HepG2 (cell line): ENCODE data around the gene SOBP. TPM values are rescaled to one million over a fixed set of nuclear protein-coding genes. Genes with fewer than 3 reads are reported as not detected.

Experiments
- ATAC-seq: fragments of 200-7000 bp; cut with Tn5 transposase; 3 replicates; pipeline ENCODE4 v1.9.1; 2020; ENCODE audit warnings: mild to moderate bottlenecking, moderate library complexity
- BruUV-seq: library from RNA; stranded (reverse); fragments of 400-500 nt; replicated peaks from 2 replicates; lab custom pipeline; 2021; lab: Mats Ljungman, UMichigan
- CTCF ChIA-PET: fragments of 300-600 bp; formaldehyde crosslinking; extraction: SDS; loops from one replicate; lab custom pipeline; 2021; ENCODE audit warnings: low total read pairs, inconsistent platforms, low intra/inter-chr PET ratio; lab: Yijun Ruan, JAX
- POLR2A ChIA-PET: fragments of 350-600 bp; sonication (Branson Sonifier 250); formaldehyde crosslinking; loops from one replicate; lab custom pipeline; 2020; ENCODE audit warnings: antibody characterized with exemption, inconsistent platforms; lab: Yijun Ruan, JAX
- DNase-seq: peaks from one replicate; pipeline ENCODE4 v3.0.0-alpha.2; 2015; ENCODE audit warnings: low spot score
- FAIRE-seq: peaks from 3 replicates; lab custom pipeline; 2011; peaks lifted over from hg19 to GRCh38; lab: Jason Lieb, UNC
- H2AFZ ChIP-seq: one replicate; pipeline ENCODE4 v1.6.1; 2011; ENCODE audit warnings: low read length, inconsistent platforms
- H3K27ac ChIP-seq: fragments of 300-600 bp; 3 replicates; pipeline ENCODE4 v1.8.0; 2011; ENCODE audit warnings: mixed run types, mild to moderate bottlenecking, mixed read lengths, low read length, inconsistent platforms; ENCODE audit not compliant: insufficient read depth; ENCODE audit errors: extremely low read length
- H3K27me3 ChIP-seq, 2 experiments: fragments of 200-600 bp in 1 of 2; 2 replicates in 1 of 2; 3 replicates in 1 of 2; pipeline versions ENCODE4 v1.6.0 to v1.8.0; 2011; ENCODE audit warnings: low read length in 2 of 2, mild to moderate bottlenecking in 2 of 2, moderate library complexity in 2 of 2, inconsistent platforms in 1 of 2; ENCODE audit not compliant: insufficient read depth in 2 of 2, control insufficient read depth in 1 of 2
- H3K36me3 ChIP-seq, 2 experiments: fragments of 200-600 bp in 1 of 2; replicated peaks in 1 of 2; 2 replicates in 1 of 2; 3 replicates in 1 of 2; pipeline versions ENCODE4 v1.5.1 to v1.8.0; 2011; ENCODE audit warnings: low read length in 2 of 2, inconsistent platforms in 1 of 2; ENCODE audit not compliant: insufficient read depth in 2 of 2, control insufficient read depth in 1 of 2
- H3K4me1 ChIP-seq: 2 replicates; pipeline ENCODE4 v1.5.1; 2012; ENCODE audit warnings: low read length, inconsistent platforms; ENCODE audit not compliant: insufficient read depth
- H3K4me2 ChIP-seq: 2 replicates; pipeline ENCODE4 v1.6.0; 2011; ENCODE audit warnings: low read depth, low read length, inconsistent platforms
- H3K4me3 ChIP-seq, 3 experiments: fragments of 200-600 bp in 1 of 3; sonication (generic), shearing (Covaris generic) in 1 of 3; replicated peaks in 1 of 3; 2 replicates each; pipeline ENCODE4 v1.5.1; 2011 to 2016; ENCODE audit warnings: low read length in 3 of 3, inconsistent platforms in 2 of 3, low read depth in 2 of 3, mild to moderate bottlenecking in 2 of 3, control low read depth in 1 of 3, mixed read lengths in 1 of 3; ENCODE audit not compliant: insufficient read depth in 1 of 3
- H3K79me2 ChIP-seq: one replicate; pipeline ENCODE4 v1.6.1; 2011; ENCODE audit warnings: low read length, inconsistent platforms; ENCODE audit not compliant: insufficient read depth
- H3K9ac ChIP-seq: 2 replicates; pipeline ENCODE4 v1.6.0; 2011; ENCODE audit warnings: mild to moderate bottlenecking, low read depth, low read length, inconsistent platforms; ENCODE audit not compliant: insufficient read depth
- H3K9me3 ChIP-seq: 2 replicates; pipeline ENCODE4 v1.5.1; 2012; ENCODE audit warnings: mild to moderate bottlenecking, low read length
- H4K20me1 ChIP-seq: 2 replicates; pipeline ENCODE4 v1.6.0; 2011; ENCODE audit warnings: inconsistent platforms, mild to moderate bottlenecking, low read length, moderate library complexity; ENCODE audit not compliant: insufficient read depth
- ESRRA ChIP-seq: sonication (generic); formaldehyde crosslinking; IDR thresholded peaks from 2 replicates; pipeline ENCODE4 v1.5.1; 2020; ENCODE audit warnings: mild to moderate bottlenecking, low read depth, missing genetic modification reagents
- ETS1 ChIP-seq: sonication (generic); formaldehyde crosslinking; IDR thresholded peaks from 2 replicates; pipeline ENCODE4 v1.4.0; 2020; ENCODE audit warnings: missing genetic modification reagents
- HOXA7 ChIP-seq: sonication (generic); formaldehyde crosslinking; IDR thresholded peaks from 2 replicates; pipeline ENCODE4 v1.8.1; 2022; ENCODE audit warnings: mild to moderate bottlenecking, missing genetic modification reagents, moderate library complexity
- KLF6 ChIP-seq: IDR thresholded peaks from 2 replicates; pipeline ENCODE4 v1.8.0; 2016; ENCODE audit warnings: missing biosample characterization, missing genetic modification reagents
- SMARCE1 ChIP-seq: fragments of 450-650 bp; IDR thresholded peaks from 2 replicates; pipeline ENCODE4 v1.6.1; 2017; ENCODE audit warnings: borderline replicate concordance
- TAF1 ChIP-seq: sonication (generic); formaldehyde crosslinking; IDR thresholded peaks from 2 replicates; pipeline ENCODE4 v1.4.0; 2020; ENCODE audit warnings: missing genetic modification reagents
- ZBTB34 ChIP-seq: sonication (generic); formaldehyde crosslinking; IDR thresholded peaks from 2 replicates; pipeline ENCODE4 v1.8.0; 2022; ENCODE audit warnings: mild to moderate bottlenecking, missing genetic modification reagents
- ZGPAT ChIP-seq: IDR thresholded peaks from 2 replicates; pipeline ENCODE4 v1.6.1; 2016; ENCODE audit warnings: mild to moderate bottlenecking
- ZNF101 ChIP-seq: sonication (generic); formaldehyde crosslinking; IDR thresholded peaks from 2 replicates; pipeline ENCODE4 v1.4.0; 2020; ENCODE audit warnings: mild to moderate bottlenecking, low read depth, missing genetic modification reagents, borderline replicate concordance
- ZNF329 ChIP-seq: sonication (generic); formaldehyde crosslinking; IDR thresholded peaks from 2 replicates; pipeline ENCODE4 v1.9.0; 2021; ENCODE audit warnings: low read depth, mild to moderate bottlenecking, missing genetic modification reagents
- ZNF501 ChIP-seq: sonication (generic); formaldehyde crosslinking; IDR thresholded peaks from 2 replicates; pipeline ENCODE4 v1.5.1; 2020; ENCODE audit warnings: mild to moderate bottlenecking, moderate library complexity, missing genetic modification reagents
- WGBS: methylation state at CpG from one replicate; pipeline ENCODE4 v1.1.6; 2017; ENCODE audit warnings: low lambda C conversion rate; 5-methylcytosine and 5-hydroxymethylcytosine counted together
- in situ Hi-C: cut with HindIII; loops from 2 replicates; pipeline ENCODE4 v1.10.0; 2017; ENCODE audit warnings: low pct_unique_long_range_greater_than_20kb; ENCODE audit not compliant: extremely low pct_ligation_motif_present
- intact Hi-C: fragments of 100-400 bp; cut with micrococcal nuclease; formaldehyde crosslinking; loops from one replicate; pipeline ENCODE4 v1.10.0; 2022; ENCODE audit not compliant: unreplicated experiment
- polyA plus RNA-seq, 8 experiments: library from polyadenylated mRNA; depleted of rRNA in 3 of 8; stranded (reverse) in 7 of 8; unstranded in 1 of 8; fragments of >200 nt; fragmentation: Illumina TruSeq in 4 of 8; extraction: Trizol in 4 of 8; gene quantifications; 2 replicates each; pipeline versions ENCODE4 v1.2.1 to v1.2.3, GENCODE V29; 2011 to 2016; ENCODE audit warnings: low read depth in 4 of 8, missing spikeins in 1 of 8, mixed read lengths in 1 of 8; ENCODE audit not compliant: insufficient read depth in 1 of 8
- total RNA-seq, 5 experiments: library from RNA; depleted of rRNA; stranded (reverse); fragments of >200 nt; fragmentation: Illumina TruSeq; extraction: Trizol; gene quantifications; 2 replicates each; pipeline ENCODE4 v1.2.3, GENCODE V29; 2016; ENCODE audit warnings: low read depth in 1 of 5

SOBP gene
- total and polyA plus RNA-seq, 2 of the 13 experiments (the other 11 are each of a cell fraction or from before 2014, with no cell fraction given), result 1.5 to 6.9 TPM

GRCh38 chr6:107709341-107709740 lies 219.4 kb downstream of the SOBP start:
- no peak for FAIRE-seq
- BruUV-seq, result no TSS peak
- CTCF ChIA-PET, result no interaction called here

More at GRCh38 chr6:107709341-107709740, 219.4 kb downstream of the SOBP start:
- POLR2A ChIA-PET, result no interaction called here
- in situ Hi-C loops (no loop called here), intact Hi-C loops (no loop called here)
- no peak overlapping the region for H3K27ac ChIP-seq
- no peaks in the 10 kb centered on the region for H3K36me3 ChIP-seq
- H3K27me3 ChIP-seq, result peaks cover 0 to 18% of the 10 kb centered on the region in 2 experiments; a peak in 2 of 5 replicates
- H2AFZ ChIP-seq, result no peak overlapping the region
- no peaks in the 10 kb centered on the region for H3K79me2 ChIP-seq
- 52% methylated on average over 5 of the region's 7 CpGs for WGBS
- no peak overlapping the region for H3K4me2 ChIP-seq
- TF ChIP-seq ZNF329 (CRISPR knock-in tag), result no peak
- TF ChIP-seq SMARCE1, result no peak
- TF ChIP-seq ETS1 (CRISPR knock-in tag), result no peak
- no peak for TF ChIP-seq ZNF501 (CRISPR knock-in tag)
- no peak for TF ChIP-seq ZBTB34 (CRISPR knock-in tag)
- TF ChIP-seq ZGPAT (CRISPR knock-in tag), result no peak
- TF ChIP-seq ZNF101 (CRISPR knock-in tag), result no peak
- no peak for TF ChIP-seq HOXA7 (CRISPR knock-in tag)
- no peak for TF ChIP-seq TAF1 (CRISPR knock-in tag)
- no peak for TF ChIP-seq ESRRA (CRISPR knock-in tag)
- TF ChIP-seq KLF6 (CRISPR knock-in tag), result no peak
- DNase-seq, result no peak
- H3K9ac ChIP-seq, result no peak overlapping the region
- ATAC-seq, result no peak
- H3K9me3 ChIP-seq, result no peaks in the 10 kb centered on the region
- no peak overlapping the region for H3K4me3 ChIP-seq
- H3K4me1 ChIP-seq, result peaks cover 8% of the 10 kb centered on the region
- no peaks in the 10 kb centered on the region for H4K20me1 ChIP-seq

Other genes starting within 250 kb of the SOBP start
- gene PDSS2, start 30.6 kb upstream of the SOBP start, total RNA-seq (2016; rRNA removed; fragmentation: Illumina TruSeq; extraction: Trizol), result 17.0 and 23.7 TPM in 2 replicates
- 12.5 and 16.2 TPM in 2 replicates for gene PDSS2, start 30.6 kb upstream of the SOBP start, polyA plus RNA-seq (2011; rRNA removed)